ENCODE results near the gene ADCY9. TPM values are rescaled to one million over a fixed set of nuclear protein-coding genes. Genes with fewer than 3 reads are reported as not detected.

ADCY9 gene
- total RNA-seq, 1 experiment from 2014 or later, result 14.2 TPM

GRCh38 chr16:4094127-4094773 lies 22.0 kb downstream of the ADCY9 start:
- Mint-ChIP-seq H3K27ac (ENCODE audit: low read depth, unreplicated experiment) (no peak overlapping the region), H3K27me3 (ENCODE audit: insufficient read depth, unreplicated experiment) (no peaks in the 10 kb centered on the region), H3K4me3 (ENCODE audit: unreplicated experiment) (no peak overlapping the region), H3K4me1 (ENCODE audit: insufficient read depth, unreplicated experiment) (no peaks in the 10 kb centered on the region), H3K9me3 (ENCODE audit: unreplicated experiment) (no peaks in the 10 kb centered on the region), H3K36me3 (ENCODE audit: insufficient read depth, unreplicated experiment) (peaks cover 3% of the 10 kb centered on the region)
- ChIA-PET CTCF (interaction anchor here (0.5 to 0.8 kb wide), 3 partner anchors 18 to 322 kb away, joined by 3 read pairs; no protein-coding TSS in a partner anchor), POLR2A (no interaction called here)
- BruUV-seq (replicated peaks), result no TSS peak
- intact Hi-C loops (cut with micrococcal nuclease), result no loop called here
- DNase-seq (ENCODE audit: unreplicated experiment), result no peak
- TF ChIP-seq CTCF (IDR thresholded peaks at IDR 0.05; ENCODE audit: unreplicated experiment), result no peak

DNA sequence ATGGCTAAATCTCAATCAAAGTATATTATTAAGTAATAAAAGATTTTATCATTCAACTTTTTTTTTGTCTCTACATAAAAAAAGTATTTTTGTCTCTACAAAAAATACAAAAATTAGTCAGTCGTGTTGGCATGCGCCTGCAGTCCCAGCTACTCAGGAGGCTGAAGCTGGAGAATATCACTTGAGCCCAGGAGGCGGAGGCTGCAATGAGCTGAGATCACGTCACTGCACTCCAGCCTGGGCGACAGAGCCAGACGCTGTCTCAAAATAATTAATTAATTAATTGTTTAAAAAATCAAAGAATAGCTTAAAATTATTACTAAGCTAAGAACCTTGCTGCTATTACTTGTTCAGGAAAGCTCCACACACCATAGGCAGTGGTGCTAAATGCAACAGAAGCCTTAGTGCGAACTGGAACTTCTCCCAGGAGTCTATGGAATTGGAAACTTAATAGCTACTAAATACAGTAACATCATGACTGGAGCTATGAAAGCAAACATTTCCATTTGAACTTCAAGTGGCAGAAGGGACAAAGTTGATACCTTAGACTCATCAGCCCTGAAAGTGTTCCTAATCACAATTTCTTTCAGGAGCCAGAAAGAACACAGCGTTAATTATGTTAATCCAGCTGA lies 22.6 kb downstream of the ADCY9 start:
- Mint-ChIP-seq H3K36me3 (ENCODE audit: insufficient read depth, unreplicated experiment) (peaks cover 5% of the 10 kb centered on the region), H3K27me3 (ENCODE audit: insufficient read depth, unreplicated experiment) (no peaks in the 10 kb centered on the region), H3K27ac (ENCODE audit: low read depth, unreplicated experiment) (no peak overlapping the region), H3K4me3 (ENCODE audit: unreplicated experiment) (no peak overlapping the region), H3K4me1 (ENCODE audit: insufficient read depth, unreplicated experiment) (no peaks in the 10 kb centered on the region), H3K9me3 (ENCODE audit: unreplicated experiment) (no peaks in the 10 kb centered on the region)
- POLR2A ChIA-PET, result no interaction called here
- DNase-seq (ENCODE audit: unreplicated experiment), result no peak
- CTCF ChIA-PET, result interaction anchor here (0.5 to 0.8 kb wide), 3 partner anchors 19 to 322 kb away, joined by 3 to 4 read pairs (median 3); no protein-coding TSS in a partner anchor
- intact Hi-C loops (cut with micrococcal nuclease), result no loop called here
- BruUV-seq (replicated peaks), result no TSS peak
- TF ChIP-seq CTCF (IDR thresholded peaks at IDR 0.05; ENCODE audit: unreplicated experiment), result no peak

DNA sequence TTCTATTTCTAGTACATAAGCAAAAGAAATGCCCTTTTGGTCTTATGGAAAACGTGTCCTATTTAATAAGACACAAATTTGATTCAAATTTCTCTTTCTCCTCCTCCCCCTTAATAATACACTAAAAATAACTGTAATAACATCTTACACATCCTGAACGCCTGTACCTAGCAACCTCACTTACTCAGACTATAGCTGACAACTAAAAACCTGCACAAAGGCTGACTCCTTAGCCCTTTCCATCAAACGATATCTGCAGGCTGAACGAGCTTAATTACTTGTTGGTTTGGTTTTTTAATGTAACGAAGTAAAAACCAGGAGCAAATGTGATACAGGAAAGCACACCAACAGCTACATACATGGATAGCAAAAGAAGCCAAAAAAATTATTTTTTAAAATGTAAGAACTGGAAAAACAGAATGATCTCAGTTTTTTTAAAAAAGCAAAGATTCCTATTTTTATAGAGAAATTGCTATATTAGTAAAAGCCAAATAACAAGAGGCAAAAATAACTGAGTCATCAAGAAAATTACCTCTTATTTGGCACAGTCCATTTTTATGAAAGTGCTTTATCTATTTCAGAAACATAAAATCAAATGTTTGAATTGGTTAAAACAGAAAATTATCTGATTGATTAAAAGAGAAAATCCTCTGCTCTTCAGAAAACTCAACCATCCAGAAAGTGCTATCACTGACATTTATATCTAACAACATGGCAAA lies 23.5 kb downstream of the ADCY9 start:
- ChIA-PET CTCF (interaction anchor here (0.6 kb wide), 1 partner anchor 55 kb away, joined by 3 read pairs; no protein-coding TSS in a partner anchor), POLR2A (no interaction called here)
- no peak for DNase-seq (ENCODE audit: unreplicated experiment)
- no peak overlapping the region for H3K27ac Mint-ChIP-seq (ENCODE audit: low read depth, unreplicated experiment)
- no TSS peak for BruUV-seq (replicated peaks)
- intact Hi-C loops (cut with micrococcal nuclease), result no loop called here
- H3K4me3 Mint-ChIP-seq (ENCODE audit: unreplicated experiment), result no peak overlapping the region
- no peak for TF ChIP-seq CTCF (IDR thresholded peaks at IDR 0.05; ENCODE audit: unreplicated experiment)
- H3K4me1 Mint-ChIP-seq (ENCODE audit: insufficient read depth, unreplicated experiment), result no peaks in the 10 kb centered on the region
- H3K27me3 Mint-ChIP-seq (ENCODE audit: insufficient read depth, unreplicated experiment), result no peaks in the 10 kb centered on the region
- H3K9me3 Mint-ChIP-seq (ENCODE audit: unreplicated experiment), result no peaks in the 10 kb centered on the region
- H3K36me3 Mint-ChIP-seq (ENCODE audit: insufficient read depth, unreplicated experiment), result peaks cover 5% of the 10 kb centered on the region

All from MCF 10A (cell line).